T-helper 17 cell (primary cell): ENCODE data around the gene ETFBKMT. TPM values are rescaled to one million over a fixed set of nuclear protein-coding genes. Genes with fewer than 3 reads are reported as not detected.

Experiments used
- ATAC-seq: fragments of 150-1000 bp; cut with Tn5 transposase; 2 replicates; pipeline ENCODE4 v1.10.0; 2021; ENCODE audit warnings: mild to moderate bottlenecking, moderate library complexity
- DNase-seq, 3 donors: peaks; one replicate each; pipeline versions ENCODE4 v3.0.0 to v3.0.0-alpha.2; 2020 to 2021
- H3K9me3 ChIP-seq: one replicate; pipeline ENCODE4 v1.7.0; 2013; ENCODE audit warnings: low read length, mild to moderate bottlenecking; ENCODE audit not compliant: control insufficient read depth, poor library complexity, severe bottlenecking
- H3K27ac Mint-ChIP-seq: one replicate; pipeline ENCODE4 v1.8.0; 2022; ENCODE audit warnings: mild to moderate bottlenecking, moderate library complexity, mixed read lengths
- H3K27me3 Mint-ChIP-seq: one replicate; pipeline ENCODE4 v1.8.0; 2022; ENCODE audit warnings: mixed read lengths
- H3K36me3 Mint-ChIP-seq: one replicate; pipeline ENCODE4 v1.8.0; 2022; ENCODE audit warnings: low read depth, mixed read lengths
- H3K4me1 Mint-ChIP-seq: one replicate; pipeline ENCODE4 v1.8.0; 2022; ENCODE audit warnings: mild to moderate bottlenecking, mixed read lengths
- H3K4me3 Mint-ChIP-seq: one replicate; pipeline ENCODE4 v1.8.0; 2022; ENCODE audit warnings: mild to moderate bottlenecking, moderate library complexity, mixed read lengths
- total RNA-seq, 4 donors: library from RNA in 2 of 4; stranded (reverse) in 2 of 4; gene quantifications; one replicate each; pipeline ENCODE4 v1.2.3 and lab custom pipeline; 2022 to 2026

The ETFBKMT gene
- total RNA-seq, result 1 to 10 TPM; 1.2 to 1.9 TPM
- 2.0 to 3.2 reads per million in 2 donors for total RNA-seq (lab: John Stamatoyannopoulos, UW)

GRCh38 chr12:31659087-31659942, at the start of gene ETFBKMT:
Gene ETFBKMT, plus strand, starts transcription at chr12:31659688. Its CDS starts 2,266 bp downstream, at chr12:31661954.
- Mint-ChIP-seq H3K4me1 (peaks cover 3% of the 10 kb centered on the region), H3K27ac (peak within 1 kb of the TSS; percentile 95), H3K4me3 (peak within 1 kb of the TSS; percentile 92), H3K27me3 (no peaks in the 10 kb centered on the region), H3K36me3 (peaks cover 2% of the 10 kb centered on the region)
- DNase-seq (peak; percentile 84 to 86 (median 86)), ATAC-seq (peak; percentile 99)
- no peaks in the 10 kb centered on the region for H3K9me3 ChIP-seq

- peaks cover 9% of the 10 kb centered on the region for H3K27me3 Mint-ChIP-seq
- ATAC-seq (no peak), DNase-seq (no peak)
- H3K36me3 Mint-ChIP-seq, result no peaks in the 10 kb centered on the region
- H3K4me1 Mint-ChIP-seq, result no peaks in the 10 kb centered on the region
- H3K9me3 ChIP-seq, result peaks cover 3% of the 10 kb centered on the region
- H3K27ac Mint-ChIP-seq, result no peak overlapping the region
- no peak overlapping the region for H3K4me3 Mint-ChIP-seq
Observed at GRCh38 chr12:31612819-31613218, 46.7 kb upstream of the ETFBKMT start.

- Mint-ChIP-seq H3K36me3 (no peaks in the 10 kb centered on the region), H3K4me3 (no peak overlapping the region), H3K4me1 (peaks cover 2% of the 10 kb centered on the region), H3K27me3 (peaks cover 17% of the 10 kb centered on the region), H3K27ac (no peak overlapping the region)
- H3K9me3 ChIP-seq, result no peaks in the 10 kb centered on the region
- no peak for DNase-seq
- ATAC-seq, result no peak
Observed at GRCh38 chr12:31618228-31619025, 41.1 kb upstream of the ETFBKMT start.

GRCh38 chr12:31620311-31620710, 39.2 kb upstream of the ETFBKMT start:
- H3K9me3 ChIP-seq, result no peaks in the 10 kb centered on the region
- Mint-ChIP-seq H3K27ac (no peak overlapping the region), H3K4me1 (peaks cover 2% of the 10 kb centered on the region), H3K36me3 (no peaks in the 10 kb centered on the region), H3K27me3 (peaks cover 17% of the 10 kb centered on the region), H3K4me3 (no peak overlapping the region)
- DNase-seq, result no peak
- ATAC-seq, result no peak

GRCh38 chr12:31622038-31622437, 37.5 kb upstream of the ETFBKMT start:
- Mint-ChIP-seq H3K4me3 (no peak overlapping the region), H3K27me3 (peaks cover 24% of the 10 kb centered on the region), H3K27ac (no peak overlapping the region), H3K36me3 (no peaks in the 10 kb centered on the region), H3K4me1 (peaks cover 2% of the 10 kb centered on the region)
- no peak for ATAC-seq
- no peak for DNase-seq
- H3K9me3 ChIP-seq, result no peaks in the 10 kb centered on the region

GRCh38 chr12:31626270-31626995, 33.1 kb upstream of the ETFBKMT start:
- no peak for DNase-seq
- H3K9me3 ChIP-seq, result no peaks in the 10 kb centered on the region
- Mint-ChIP-seq H3K4me3 (no peak overlapping the region), H3K4me1 (no peaks in the 10 kb centered on the region), H3K27ac (no peak overlapping the region), H3K36me3 (no peaks in the 10 kb centered on the region), H3K27me3 (peaks cover 20% of the 10 kb centered on the region)
- ATAC-seq, result no peak

- no peak for ATAC-seq
- H3K27ac Mint-ChIP-seq, result no peak overlapping the region
- no peaks in the 10 kb centered on the region for H3K36me3 Mint-ChIP-seq
- H3K9me3 ChIP-seq, result no peaks in the 10 kb centered on the region
- peaks cover 2% of the 10 kb centered on the region for H3K4me1 Mint-ChIP-seq
- H3K4me3 Mint-ChIP-seq, result no peak overlapping the region
- no peak for DNase-seq
- peaks cover 29% of the 10 kb centered on the region for H3K27me3 Mint-ChIP-seq
Observed at GRCh38 chr12:31627456-31628054, 31.9 kb upstream of the ETFBKMT start.

GRCh38 chr12:31629756-31630732, 29.4 kb upstream of the ETFBKMT start:
- no peaks in the 10 kb centered on the region for H3K36me3 Mint-ChIP-seq
- no peaks in the 10 kb centered on the region for H3K9me3 ChIP-seq
- no peak overlapping the region for H3K4me3 Mint-ChIP-seq
- H3K27ac Mint-ChIP-seq, result peak overlapping the region; percentile 53
- DNase-seq (no peak), ATAC-seq (no peak)
- peaks cover 30% of the 10 kb centered on the region for H3K27me3 Mint-ChIP-seq
- H3K4me1 Mint-ChIP-seq, result peaks cover 2% of the 10 kb centered on the region

- H3K36me3 Mint-ChIP-seq, result no peaks in the 10 kb centered on the region
- no peaks in the 10 kb centered on the region for H3K9me3 ChIP-seq
- peak overlapping the region; percentile 27 for H3K27ac Mint-ChIP-seq
- no peak overlapping the region for H3K4me3 Mint-ChIP-seq
- H3K4me1 Mint-ChIP-seq, result peaks cover 2% of the 10 kb centered on the region
- H3K27me3 Mint-ChIP-seq, result peaks cover 28% of the 10 kb centered on the region
- DNase-seq (no peak), ATAC-seq (no peak)
Observed at GRCh38 chr12:31631023-31631724, 28.3 kb upstream of the ETFBKMT start.

- peaks cover 5% of the 10 kb centered on the region for H3K4me1 Mint-ChIP-seq
- peaks cover 23% of the 10 kb centered on the region for H3K27me3 Mint-ChIP-seq
- H3K4me3 Mint-ChIP-seq, result no peak overlapping the region
- no peaks in the 10 kb centered on the region for H3K36me3 Mint-ChIP-seq
- no peaks in the 10 kb centered on the region for H3K9me3 ChIP-seq
- no peak for DNase-seq
- ATAC-seq, result no peak
- no peak overlapping the region for H3K27ac Mint-ChIP-seq
Observed at GRCh38 chr12:31631809-31632208, 27.7 kb upstream of the ETFBKMT start.

- DNase-seq (no peak), ATAC-seq (no peak)
- peaks cover 23% of the 10 kb centered on the region for H3K27me3 Mint-ChIP-seq
- no peak overlapping the region for H3K4me3 Mint-ChIP-seq
- H3K4me1 Mint-ChIP-seq, result peaks cover 5% of the 10 kb centered on the region
- H3K27ac Mint-ChIP-seq, result no peak overlapping the region
- H3K36me3 Mint-ChIP-seq, result no peaks in the 10 kb centered on the region
- H3K9me3 ChIP-seq, result no peaks in the 10 kb centered on the region
Observed at GRCh38 chr12:31633464-31633863, 26.0 kb upstream of the ETFBKMT start.
